HG03432 (cell line): ENCODE results near the gene SYNGR3.

Source experiments
- ATAC-seq: cut with Tn5 transposase; IDR thresholded peaks from one replicate; pipeline ENCODE4 v1.9.1; 2021; ENCODE audit warnings: mild to moderate bottlenecking, moderate library complexity; ENCODE audit not compliant: unreplicated experiment

SYNGR3 gene

GRCh38 chr16:1975432-1976215 is 14.1 kb upstream of the SYNGR3 start:
- ATAC-seq, result no peak

- no peak for ATAC-seq
These were observed 13.6 kb upstream of the SYNGR3 start for GRCh38 chr16:1976216-1976520.

DNA sequence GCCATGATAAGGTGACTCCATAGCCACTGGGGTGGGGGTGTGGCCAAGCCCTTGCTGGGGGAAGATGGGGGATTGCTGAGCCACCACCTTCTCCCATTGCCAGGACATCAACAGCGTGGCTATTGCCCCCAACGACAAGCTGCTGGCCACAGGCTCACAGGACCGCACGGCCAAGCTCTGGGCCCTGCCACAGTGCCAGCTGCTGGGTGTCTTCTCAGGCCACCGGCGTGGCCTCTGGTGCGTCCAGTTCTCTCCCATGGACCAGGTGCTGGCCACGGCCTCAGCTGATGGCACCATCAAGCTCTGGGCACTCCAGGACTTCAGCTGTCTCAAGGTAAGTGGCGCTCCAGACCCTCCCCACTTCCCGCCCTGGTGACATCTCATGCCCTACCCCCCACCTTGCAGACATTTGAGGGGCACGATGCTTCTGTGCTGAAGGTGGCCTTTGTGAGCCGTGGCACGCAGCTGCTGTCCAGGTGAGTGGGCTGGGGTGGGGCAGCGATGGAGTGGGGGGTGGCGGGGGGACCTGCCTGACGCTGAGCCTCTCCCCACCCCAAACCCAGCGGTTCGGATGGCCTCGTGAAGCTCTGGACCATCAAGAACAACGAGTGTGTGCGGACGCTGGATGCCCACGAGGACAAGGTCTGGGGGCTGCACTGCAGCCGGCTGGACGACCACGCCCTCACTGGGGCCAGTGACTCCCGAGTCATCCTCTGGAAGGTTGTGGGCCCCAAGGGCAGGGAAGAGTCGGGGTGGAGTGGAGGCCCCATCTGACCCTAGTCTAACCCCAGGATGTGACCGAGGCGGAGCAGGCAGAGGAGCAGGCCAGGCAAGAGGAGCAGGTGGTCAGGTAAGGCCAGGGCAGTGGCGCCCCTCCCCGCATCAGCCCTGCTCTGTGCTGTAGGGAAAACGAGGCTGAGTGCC is 12.6 kb upstream of the SYNGR3 start:
- ATAC-seq, result no peak

- no peak for ATAC-seq
These were observed 11.9 kb upstream of the SYNGR3 start for GRCh38 chr16:1977875-1978268.

DNA sequence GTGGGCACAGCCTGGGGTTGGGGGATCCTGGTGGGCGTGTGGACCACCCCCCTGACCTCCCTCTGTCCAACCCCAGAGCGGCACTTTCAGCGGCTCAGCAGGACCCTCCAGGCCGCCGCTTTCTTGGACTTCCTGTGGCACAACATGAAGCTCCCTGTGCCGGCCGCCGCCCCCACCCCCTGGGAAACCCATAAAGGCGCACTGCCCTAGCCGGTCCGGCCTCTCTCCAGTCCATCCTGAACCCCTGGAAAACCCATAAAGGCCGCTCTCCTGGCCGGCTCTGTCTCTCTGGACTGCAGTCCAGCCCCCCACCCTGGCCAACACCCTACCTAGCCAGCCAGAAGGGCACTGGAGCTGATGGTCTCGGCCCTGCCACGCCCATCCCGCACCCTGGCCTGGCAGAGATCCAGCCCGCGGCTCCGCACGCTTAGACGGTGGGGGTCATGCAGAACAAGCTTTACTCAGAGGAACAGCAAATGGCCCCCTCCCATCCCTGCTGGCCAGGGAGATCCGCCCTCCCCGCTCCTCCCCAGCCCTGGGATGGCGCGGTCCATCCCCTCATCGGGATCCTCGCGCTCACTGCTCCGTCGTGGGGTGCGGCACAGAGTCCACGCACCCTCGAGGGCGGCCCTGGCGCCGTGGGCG is 11.2 kb upstream of the SYNGR3 start:
- ATAC-seq, result no peak

GRCh38 chr16:1979271-1980029 is 10.3 kb upstream of the SYNGR3 start:
- no peak for ATAC-seq

GRCh38 chr16:1980030-1980769 is 9.6 kb upstream of the SYNGR3 start:
- no peak for ATAC-seq

GRCh38 chr16:1980770-1981087 is 9.0 kb upstream of the SYNGR3 start:
- no peak for ATAC-seq

- ATAC-seq, result no peak
These were observed 8.4 kb upstream of the SYNGR3 start, which contains the start of gene NOXO1 for GRCh38 chr16:1981398-1981836. NOXO1 (minus strand) TSS chr16:1981469; CDS start chr16:1981179, 290 bp downstream.

DNA sequence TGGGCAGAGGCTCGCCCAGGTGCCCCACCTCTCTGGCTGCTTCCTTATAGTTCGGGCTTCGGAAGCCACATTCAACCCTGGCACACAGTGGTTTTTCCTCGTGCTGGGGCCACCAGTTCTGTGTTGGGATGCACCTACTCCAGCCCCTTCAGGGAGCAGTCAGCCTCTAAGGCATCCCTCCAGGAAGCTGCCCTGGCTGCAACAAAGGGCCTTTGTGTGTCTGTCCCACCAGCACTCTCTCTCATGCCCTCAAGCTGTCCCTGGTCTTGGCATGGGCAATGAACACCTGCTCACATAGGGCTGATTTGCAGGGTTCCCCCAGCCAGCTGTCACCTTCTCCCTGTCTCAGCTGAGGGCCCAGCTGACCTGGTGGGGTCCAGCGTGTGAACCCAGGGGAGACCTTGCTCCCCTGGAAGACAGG is 7.7 kb upstream of the SYNGR3 start:
- no peak for ATAC-seq

DNA sequence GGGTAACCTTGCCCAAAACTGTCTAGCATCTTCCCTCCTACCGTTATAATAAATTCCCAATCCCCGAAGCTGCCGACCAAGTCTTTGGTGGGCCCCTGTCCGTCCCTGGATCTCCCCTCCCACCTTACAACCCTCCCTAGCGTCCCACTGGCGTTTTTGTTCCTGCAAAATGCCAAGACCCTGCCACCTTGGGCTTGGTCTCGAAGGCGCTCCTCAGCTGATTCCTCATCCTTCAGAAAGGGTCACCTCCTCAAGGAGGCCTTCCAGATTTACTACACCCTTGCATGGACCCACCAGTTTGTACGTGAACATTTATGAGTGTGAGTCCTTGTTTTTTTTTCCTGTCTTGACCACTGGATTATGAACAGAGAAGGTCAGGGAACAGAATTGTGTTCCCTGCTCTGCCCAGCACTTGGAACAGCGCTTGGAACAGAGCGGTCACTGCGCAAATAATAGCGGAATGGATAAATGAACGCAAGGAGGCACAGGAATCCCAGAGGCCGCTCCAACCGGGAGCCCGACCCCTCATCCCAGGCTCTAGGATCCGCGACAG is 6.7 kb upstream of the SYNGR3 start:
- ATAC-seq, result no peak

DNA sequence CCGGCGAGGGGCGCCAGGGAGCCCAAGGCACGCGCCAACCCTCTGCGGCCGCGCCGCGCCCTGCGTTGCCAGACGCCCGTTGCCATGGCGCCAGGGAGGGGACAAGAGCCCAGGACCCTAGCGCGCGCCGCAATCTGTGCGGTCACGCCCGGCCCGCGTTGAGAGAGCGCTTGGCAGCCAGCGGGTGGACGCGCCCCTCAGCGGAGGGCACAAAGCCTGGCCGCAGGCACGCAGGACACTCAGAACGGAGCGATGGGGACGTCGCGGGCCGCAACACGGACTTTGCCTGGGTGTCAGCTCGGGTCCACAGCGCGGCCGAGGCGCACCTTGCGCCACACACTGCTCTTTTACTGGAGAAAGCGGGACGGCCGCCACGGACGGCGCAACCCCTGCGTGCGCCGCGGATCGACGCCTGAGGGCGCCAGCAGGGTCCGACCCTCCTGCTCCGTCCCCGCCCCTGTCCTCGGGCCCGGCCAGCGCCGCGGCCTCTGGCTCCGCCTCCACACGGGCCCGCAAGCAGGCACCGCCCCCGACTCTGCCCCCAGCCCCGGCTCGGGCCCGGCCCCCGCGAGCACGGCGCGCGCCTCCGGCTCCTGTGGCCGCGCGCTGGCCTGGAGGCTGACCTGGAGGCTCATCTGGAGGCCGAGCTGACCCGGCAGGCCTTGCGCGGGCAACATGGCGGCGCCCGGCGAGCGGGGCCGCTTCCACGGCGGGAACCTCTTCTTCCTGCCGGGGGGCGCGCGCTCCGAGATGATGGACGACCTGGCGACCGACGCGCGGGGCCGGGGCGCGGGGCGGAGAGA is 6.0 kb upstream of the SYNGR3 start, which contains the start of gene GFER:
GFER (plus strand) TSS at position 650 of the 803 bp plus-strand sequence; CDS start at position 676, 26 bp downstream.
- peak; percentile 78 for ATAC-seq

GRCh38 chr16:1984347-1985225 is 5.2 kb upstream of the SYNGR3 start:
- ATAC-seq, result peak; percentile 5

- no peak for ATAC-seq
These were observed 4.2 kb upstream of the SYNGR3 start for GRCh38 chr16:1985466-1986150.

GRCh38 chr16:1987198-1987597 is 2.6 kb upstream of the SYNGR3 start:
- ATAC-seq, result no peak

GRCh38 chr16:1990101-1990350 is 256 bp downstream of the SYNGR3 start:
- no peak for ATAC-seq

- no peak for ATAC-seq
These were observed 773 bp downstream of the SYNGR3 start for GRCh38 chr16:1990351-1991134.
